Activated CD8-positive, alpha-beta memory T cell treated with anti-CD3 and anti-CD28 coated beads, Interleukin-2, amount 50 U/mL, for 24 hours (primary cell): ENCODE data around the gene PLEKHG2.

ENCODE experiments used
- DNase-seq: peaks from one replicate; pipeline ENCODE4 v3.0.0-alpha.2; 2020; ENCODE audit errors: extremely low read depth

The PLEKHG2 gene

DNA sequence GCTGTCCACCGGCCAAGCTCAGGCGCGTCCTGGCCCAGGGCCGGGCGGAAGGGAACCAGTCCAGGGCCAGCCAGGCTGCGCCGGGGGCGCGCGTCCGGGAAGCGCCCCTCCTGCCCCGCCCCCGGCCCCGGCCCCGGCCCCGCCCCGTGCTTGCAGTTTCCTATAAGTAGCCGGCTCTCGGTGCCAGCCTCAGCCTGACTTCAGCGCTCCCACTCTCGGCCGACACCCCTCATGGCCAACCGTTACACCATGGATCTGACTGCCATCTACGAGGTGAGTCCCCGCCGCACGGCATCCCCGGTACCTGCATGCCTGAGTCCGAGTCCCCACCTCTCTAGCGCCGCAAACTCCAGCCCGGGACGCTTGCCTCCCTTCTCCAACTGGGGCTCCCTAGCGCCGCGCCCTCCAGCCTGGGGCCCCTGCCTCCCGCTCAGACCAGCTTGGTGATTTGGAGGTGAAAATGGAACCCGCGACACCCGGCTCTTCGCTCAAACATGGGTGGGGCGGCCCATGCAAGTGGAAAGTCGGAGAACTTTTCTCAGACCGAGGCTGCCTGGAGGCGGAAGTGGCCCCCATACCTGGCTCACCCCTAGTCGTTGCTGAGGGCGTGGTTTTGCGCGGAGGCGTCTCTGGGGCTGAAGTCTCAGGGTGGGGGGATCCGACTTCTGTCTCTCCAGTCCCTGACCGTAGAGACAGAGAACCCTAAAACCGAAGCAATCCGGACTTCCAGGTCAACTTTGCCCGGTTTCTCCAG lies 5.6 kb upstream of the PLEKHG2 start, which contains the start of gene ZFP36:
ZFP36 (plus strand) TSS at position 192 of the 754 bp plus-strand sequence; CDS start at position 250, 58 bp downstream.
- no peak for DNase-seq

GRCh38 chr19:39407410-39407659 lies 5.1 kb upstream of the PLEKHG2 start:
- no peak for DNase-seq

DNA sequence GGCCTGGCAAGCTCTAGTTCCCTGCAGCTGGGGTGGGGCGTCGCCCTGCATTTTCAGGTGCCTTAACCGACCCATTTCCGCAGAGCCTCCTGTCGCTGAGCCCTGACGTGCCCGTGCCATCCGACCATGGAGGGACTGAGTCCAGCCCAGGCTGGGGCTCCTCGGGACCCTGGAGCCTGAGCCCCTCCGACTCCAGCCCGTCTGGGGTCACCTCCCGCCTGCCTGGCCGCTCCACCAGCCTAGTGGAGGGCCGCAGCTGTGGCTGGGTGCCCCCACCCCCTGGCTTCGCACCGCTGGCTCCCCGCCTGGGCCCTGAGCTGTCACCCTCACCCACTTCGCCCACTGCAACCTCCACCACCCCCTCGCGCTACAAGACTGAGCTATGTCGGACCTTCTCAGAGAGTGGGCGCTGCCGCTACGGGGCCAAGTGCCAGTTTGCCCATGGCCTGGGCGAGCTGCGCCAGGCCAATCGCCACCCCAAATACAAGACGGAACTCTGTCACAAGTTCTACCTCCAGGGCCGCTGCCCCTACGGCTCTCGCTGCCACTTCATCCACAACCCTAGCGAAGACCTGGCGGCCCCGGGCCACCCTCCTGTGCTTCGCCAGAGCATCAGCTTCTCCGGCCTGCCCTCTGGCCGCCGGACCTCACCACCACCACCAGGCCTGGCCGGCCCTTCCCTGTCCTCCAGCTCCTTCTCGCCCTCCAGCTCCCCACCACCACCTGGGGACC lies 4.6 kb upstream of the PLEKHG2 start:
- no peak for DNase-seq

DNA sequence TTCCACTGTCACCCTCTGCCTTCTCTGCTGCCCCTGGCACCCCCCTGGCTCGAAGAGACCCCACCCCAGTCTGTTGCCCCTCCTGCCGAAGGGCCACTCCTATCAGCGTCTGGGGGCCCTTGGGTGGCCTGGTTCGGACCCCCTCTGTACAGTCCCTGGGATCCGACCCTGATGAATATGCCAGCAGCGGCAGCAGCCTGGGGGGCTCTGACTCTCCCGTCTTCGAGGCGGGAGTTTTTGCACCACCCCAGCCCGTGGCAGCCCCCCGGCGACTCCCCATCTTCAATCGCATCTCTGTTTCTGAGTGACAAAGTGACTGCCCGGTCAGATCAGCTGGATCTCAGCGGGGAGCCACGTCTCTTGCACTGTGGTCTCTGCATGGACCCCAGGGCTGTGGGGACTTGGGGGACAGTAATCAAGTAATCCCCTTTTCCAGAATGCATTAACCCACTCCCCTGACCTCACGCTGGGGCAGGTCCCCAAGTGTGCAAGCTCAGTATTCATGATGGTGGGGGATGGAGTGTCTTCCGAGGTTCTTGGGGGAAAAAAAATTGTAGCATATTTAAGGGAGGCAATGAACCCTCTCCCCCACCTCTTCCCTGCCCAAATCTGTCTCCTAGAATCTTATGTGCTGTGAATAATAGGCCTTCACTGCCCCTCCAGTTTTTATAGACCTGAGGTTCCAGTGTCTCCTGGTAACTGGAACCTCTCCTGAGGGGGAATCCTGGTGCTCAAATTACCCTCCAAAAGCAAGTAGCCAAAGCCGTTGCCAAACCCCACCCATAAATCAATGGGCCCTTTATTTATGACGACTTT lies 3.9 kb upstream of the PLEKHG2 start:
- DNase-seq, result no peak

DNA sequence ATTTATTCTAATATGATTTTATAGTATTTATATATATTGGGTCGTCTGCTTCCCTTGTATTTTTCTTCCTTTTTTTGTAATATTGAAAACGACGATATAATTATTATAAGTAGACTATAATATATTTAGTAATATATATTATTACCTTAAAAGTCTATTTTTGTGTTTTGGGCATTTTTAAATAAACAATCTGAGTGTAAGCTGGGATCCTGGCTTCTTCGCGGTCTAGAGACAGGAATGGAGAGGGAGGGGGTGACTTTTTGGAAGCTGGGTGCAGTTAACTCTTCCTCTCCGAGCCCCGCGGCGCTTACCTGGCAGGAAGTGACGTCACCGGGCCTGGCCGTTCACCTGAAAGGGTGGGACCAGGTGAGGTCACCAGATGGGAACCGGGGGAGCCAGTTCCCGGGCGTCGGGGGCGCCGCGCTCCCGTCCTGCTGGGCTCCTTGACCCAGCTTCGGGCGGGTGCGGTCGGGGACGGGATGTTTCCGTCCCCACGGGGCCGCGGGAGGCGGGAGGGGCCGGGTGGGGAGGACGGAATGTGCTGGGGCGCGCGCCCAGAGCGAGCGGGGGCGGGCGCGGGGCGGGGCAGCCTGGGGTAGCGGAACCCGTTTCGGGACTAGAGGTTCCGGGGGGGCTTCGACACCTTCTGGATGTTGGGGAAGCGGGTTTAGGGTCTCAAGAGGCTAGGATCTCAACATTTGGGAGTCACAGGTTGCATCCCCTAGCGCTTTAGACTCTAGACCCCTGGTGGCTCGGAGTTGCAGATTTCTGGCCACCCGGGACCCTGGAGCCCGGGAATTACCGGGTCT lies 3.1 kb upstream of the PLEKHG2 start:
- DNase-seq, result no peak

GRCh38 chr19:39410017-39410830 lies 2.2 kb upstream of the PLEKHG2 start:
- DNase-seq, result no peak

DNA sequence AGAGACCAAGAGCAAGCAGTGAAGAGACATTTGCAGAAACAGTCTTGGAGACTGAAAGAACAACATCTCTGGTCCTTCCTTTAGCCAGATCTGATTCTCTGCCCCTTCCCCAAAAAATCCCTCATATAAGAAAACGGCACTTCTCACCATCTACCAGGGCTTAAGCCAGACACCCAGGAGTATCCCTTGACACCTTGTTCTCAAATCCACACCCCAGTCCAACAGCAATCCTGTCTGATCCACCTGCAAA lies 1.7 kb upstream of the PLEKHG2 start:
- no peak for DNase-seq

- DNase-seq, result no peak
These were observed 1.2 kb upstream of the PLEKHG2 start for GRCh38 chr19:39411081-39411831.

- peak; percentile 80 for DNase-seq
These were observed 703 bp upstream of the PLEKHG2 start for GRCh38 chr19:39411832-39412099.

GRCh38 chr19:39412867-39413271 lies 400 bp downstream of the PLEKHG2 start:
- DNase-seq, result no peak

DNA sequence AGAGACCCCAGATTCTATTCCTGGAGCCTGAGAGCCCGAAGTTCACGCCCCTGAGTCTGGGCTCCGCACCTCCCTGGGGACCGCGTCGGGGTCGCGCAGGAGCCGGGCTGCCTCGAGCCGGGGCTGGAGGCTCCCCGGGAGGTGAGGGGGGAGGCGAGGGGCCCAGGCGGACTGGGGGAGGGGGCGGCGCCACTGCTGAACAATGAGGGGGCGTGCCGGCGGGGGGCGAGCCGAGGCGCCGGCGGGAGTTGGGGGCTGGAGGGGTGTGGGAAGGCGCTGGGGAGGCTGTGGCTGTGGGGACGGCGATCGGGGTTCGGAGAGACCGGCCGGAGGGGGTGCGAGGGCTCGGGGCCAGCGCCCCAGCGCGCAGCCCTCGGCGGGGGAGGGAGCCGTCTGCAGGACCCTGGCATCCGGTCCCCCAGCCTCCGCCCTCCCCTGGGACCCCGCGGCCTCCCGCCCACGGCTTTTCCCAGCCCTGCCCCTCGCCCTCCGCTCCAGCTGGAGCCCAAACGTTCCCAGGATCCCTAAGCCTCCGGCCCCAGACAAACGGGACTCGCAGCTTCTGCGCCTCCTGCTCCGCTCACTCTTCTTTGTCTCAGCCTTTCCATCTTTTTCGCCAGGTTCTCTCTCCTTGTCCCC lies 922 bp downstream of the PLEKHG2 start:
- no peak for DNase-seq

DNA sequence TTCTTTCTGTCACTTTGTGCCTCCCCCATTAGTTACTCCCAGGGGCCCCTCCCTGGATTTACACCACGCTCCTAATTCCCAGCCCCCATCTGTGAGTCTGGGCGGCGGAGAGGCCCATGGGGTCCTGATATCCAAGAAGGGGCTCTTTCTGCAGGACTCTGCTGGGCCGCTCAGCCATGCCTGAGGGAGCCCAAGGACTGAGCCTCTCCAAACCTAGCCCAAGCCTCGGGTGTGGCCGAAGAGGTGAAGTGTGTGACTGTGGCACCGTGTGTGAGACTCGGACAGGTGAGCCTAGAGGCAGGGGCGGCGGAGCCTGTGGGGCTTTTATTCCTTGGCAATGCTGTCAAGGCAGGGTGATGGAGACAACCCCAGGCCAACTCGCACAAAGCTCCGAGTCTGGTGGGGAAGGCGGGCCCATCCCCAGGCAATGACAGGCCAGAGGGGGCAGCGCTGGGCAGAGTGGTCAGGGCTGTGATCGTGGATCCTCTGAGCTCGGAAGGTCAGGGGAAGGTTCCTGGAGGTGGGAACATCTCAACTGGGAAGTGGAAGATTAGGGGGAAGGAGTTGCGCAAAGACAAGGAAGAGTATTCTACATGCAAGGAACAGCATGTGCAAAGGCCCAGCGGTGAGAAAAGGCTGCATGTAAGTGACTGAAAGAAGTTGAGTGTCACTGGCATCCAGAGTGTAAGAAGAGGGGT lies 1.6 kb downstream of the PLEKHG2 start:
- no peak for DNase-seq

GRCh38 chr19:39415111-39416046 lies 2.9 kb downstream of the PLEKHG2 start:
- no peak for DNase-seq

GRCh38 chr19:39416152-39417120 lies 4.0 kb downstream of the PLEKHG2 start:
- DNase-seq, result no peak

DNA sequence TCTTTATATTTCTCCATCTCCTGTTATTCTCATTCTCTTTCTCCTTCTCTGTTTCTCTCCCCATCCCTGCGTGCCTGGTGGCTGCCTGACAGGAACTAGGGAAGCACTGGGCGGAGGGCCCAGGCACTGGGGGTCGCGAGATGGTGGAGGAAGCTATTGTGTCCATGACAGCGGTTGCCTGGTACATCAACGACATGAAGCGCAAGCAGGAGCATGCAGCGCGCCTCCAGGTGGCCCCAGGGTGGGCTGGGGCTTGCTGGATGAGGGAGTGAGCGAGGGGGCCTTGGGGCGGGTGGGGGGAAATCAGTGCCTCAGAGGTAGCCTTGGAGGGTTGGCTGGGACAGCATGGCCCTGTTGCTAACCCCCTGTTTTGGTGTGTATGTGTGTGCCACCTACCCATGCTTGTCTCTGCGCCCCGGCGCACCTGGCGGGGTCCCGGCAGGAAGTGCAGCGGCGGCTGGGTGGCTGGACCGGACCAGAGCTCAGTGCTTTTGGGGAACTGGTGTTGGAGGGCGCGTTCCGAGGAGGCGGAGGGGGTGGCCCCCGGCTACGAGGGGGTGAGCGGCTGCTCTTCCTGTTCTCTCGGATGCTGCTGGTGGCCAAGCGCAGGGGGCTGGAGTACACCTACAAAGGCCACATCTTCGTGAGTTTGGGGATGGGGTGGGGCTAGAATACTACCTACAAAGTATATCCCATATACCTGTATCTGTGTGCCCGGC lies 5.2 kb downstream of the PLEKHG2 start:
- no peak for DNase-seq

- DNase-seq, result no peak
These were observed 6.5 kb downstream of the PLEKHG2 start for GRCh38 chr19:39419003-39419402.

GRCh38 chr19:39420769-39421168 lies 8.3 kb downstream of the PLEKHG2 start:
- no peak for DNase-seq
